ENCODE data around the gene RAB11FIP4.

RAB11FIP4 gene

GRCh38 chr17:31570231-31570630 is 178.8 kb downstream of the RAB11FIP4 start:
- Histone ChIP-seq H3F3A (ENCODE audit: control insufficient read depth, insufficient read depth) (no peaks in the 10 kb centered on the region), H3K79me2 (ENCODE audit: control insufficient read depth, low read length) (no peaks in the 10 kb centered on the region), H3K4me1 (ENCODE audit: control insufficient read depth, low read length) (no peaks in the 10 kb centered on the region), H3K9me2 (replicated peaks; ENCODE audit: control insufficient read depth, low read length) (no peaks in the 10 kb centered on the region), H3K4me3 (ENCODE audit: low read length) (no peak overlapping the region), H3K9me3 (ENCODE audit: control insufficient read depth, insufficient read depth, low read length) (no peaks in the 10 kb centered on the region), H3K27ac (ENCODE audit: low read depth, low read length) (no peak overlapping the region), H3K36me3 (ENCODE audit: control insufficient read depth, low read length) (no peaks in the 10 kb centered on the region), H3K4me2 (ENCODE audit: low read length) (no peak overlapping the region), H4K20me1 (ENCODE audit: control insufficient read depth, insufficient read depth, low read depth, low read length) (0 out of 2 replicates have a peak, but pooled peaks cover 3% of the 10 kb centered on the region), H3K27me3 (ENCODE audit: control insufficient read depth, low read length) (no peaks in the 10 kb centered on the region; the same call in 1 of the 2 replicates)
- no peak for TF ChIP-seq CTCF (IDR thresholded peaks at IDR 0.05; ENCODE audit: low read depth, low read length, poor library complexity, severe bottlenecking)
- TF ChIP-seq EZH2phosphoT487 (IDR thresholded peaks at IDR 0.05; ENCODE audit: borderline replicate concordance, low read length): no peak

- Histone ChIP-seq H3K9me2 (replicated peaks; ENCODE audit: control insufficient read depth, low read length) (no peaks in the 10 kb centered on the region), H3K36me3 (ENCODE audit: control insufficient read depth, low read length) (no peaks in the 10 kb centered on the region), H3K79me2 (ENCODE audit: control insufficient read depth, low read length) (no peaks in the 10 kb centered on the region), H3K9me3 (ENCODE audit: control insufficient read depth, insufficient read depth, low read length) (no peaks in the 10 kb centered on the region), H3K27ac (ENCODE audit: low read depth, low read length) (no peak overlapping the region), H3K4me3 (ENCODE audit: low read length) (no peak overlapping the region), H3F3A (ENCODE audit: control insufficient read depth, insufficient read depth) (no peaks in the 10 kb centered on the region), H3K4me1 (ENCODE audit: control insufficient read depth, low read length) (no peaks in the 10 kb centered on the region), H3K4me2 (ENCODE audit: low read length) (no peak overlapping the region), H4K20me1 (ENCODE audit: control insufficient read depth, insufficient read depth, low read depth, low read length) (0 out of 2 replicates have a peak, but pooled peaks cover 3% of the 10 kb centered on the region), H3K27me3 (ENCODE audit: control insufficient read depth, low read length) (no peaks in the 10 kb centered on the region; the same call in 1 of the 2 replicates)
- no peak for TF ChIP-seq CTCF (IDR thresholded peaks at IDR 0.05; ENCODE audit: low read depth, low read length, poor library complexity, severe bottlenecking)
- TF ChIP-seq EZH2phosphoT487 (IDR thresholded peaks at IDR 0.05; ENCODE audit: borderline replicate concordance, low read length): no peak
Observed at GRCh38 chr17:31570951-31571892, 179.7 kb downstream of the RAB11FIP4 start.

GRCh38 chr17:31572341-31572740 is 180.9 kb downstream of the RAB11FIP4 start:
- no peak overlapping the region for H3K27ac ChIP-seq (ENCODE audit: low read depth, low read length)
- H3F3A ChIP-seq (ENCODE audit: control insufficient read depth, insufficient read depth): no peaks in the 10 kb centered on the region
- H3K4me3 ChIP-seq (ENCODE audit: low read length): no peak overlapping the region
- H3K4me2 ChIP-seq (ENCODE audit: low read length): no peak overlapping the region
- no peaks in the 10 kb centered on the region for H3K36me3 ChIP-seq (ENCODE audit: control insufficient read depth, low read length)
- no peaks in the 10 kb centered on the region for H3K9me2 ChIP-seq (replicated peaks; ENCODE audit: control insufficient read depth, low read length)
- no peaks in the 10 kb centered on the region for H3K9me3 ChIP-seq (ENCODE audit: control insufficient read depth, insufficient read depth, low read length)
- 0 out of 2 replicates have a peak, but pooled peaks cover 3% of the 10 kb centered on the region for H4K20me1 ChIP-seq (ENCODE audit: control insufficient read depth, insufficient read depth, low read depth, low read length)
- no peaks in the 10 kb centered on the region; the same call in 1 of the 2 replicates for H3K27me3 ChIP-seq (ENCODE audit: control insufficient read depth, low read length)
- H3K4me1 ChIP-seq (ENCODE audit: control insufficient read depth, low read length): no peaks in the 10 kb centered on the region
- TF ChIP-seq EZH2phosphoT487 (IDR thresholded peaks at IDR 0.05; ENCODE audit: borderline replicate concordance, low read length) (no peak), CTCF (IDR thresholded peaks at IDR 0.05; ENCODE audit: low read depth, low read length, poor library complexity, severe bottlenecking) (no peak)
- H3K79me2 ChIP-seq (ENCODE audit: control insufficient read depth, low read length): no peaks in the 10 kb centered on the region
